GM13976 (cell line): ENCODE data around the gene ZBTB33.

Source experiments
- DNase-seq: peaks from one replicate; pipeline ENCODE4 v3.0.0; 2012; ENCODE audit warnings: low spot score
- CTCF ChIP-seq: IDR thresholded peaks from 2 replicates; pipeline ENCODE4 v1.5.1; 2012; ENCODE audit warnings: borderline replicate concordance, mild to moderate bottlenecking; ENCODE audit not compliant: insufficient read depth; ENCODE audit errors: extremely low read depth, missing control alignments, control extremely low read depth
- in situ Hi-C: fragments of 300-500 bp; cut with MboI; formaldehyde crosslinking; loops from one replicate; pipeline ENCODE4 v1.12.0; 2022; ENCODE audit warnings: low sequenced_read_pairs, mixed read lengths, inconsistent platforms; ENCODE audit not compliant: unreplicated experiment

ZBTB33 gene

DNA sequence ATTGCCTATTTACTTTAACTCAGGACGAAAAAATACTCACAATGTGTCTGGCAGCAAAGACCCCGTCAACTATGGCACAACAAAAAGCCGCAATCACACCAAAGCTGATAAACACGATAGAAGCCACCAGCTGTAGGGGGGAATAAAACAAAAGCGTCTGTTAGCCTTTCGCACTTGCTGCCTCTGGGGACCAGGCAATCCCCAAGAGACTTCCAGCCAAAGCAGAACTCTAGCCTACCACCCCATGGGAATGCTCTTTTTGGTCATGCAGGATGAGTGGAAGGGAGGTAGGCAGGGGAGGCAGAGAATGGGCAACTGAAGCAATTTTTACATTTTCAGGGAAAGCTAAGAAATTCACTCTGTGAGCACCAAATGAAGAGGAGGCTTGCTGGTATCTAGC, 40.6 kb downstream of the ZBTB33 start:
- in situ Hi-C loops = no loop called here
- DNase-seq = no peak
- TF ChIP-seq CTCF = no peak

DNA sequence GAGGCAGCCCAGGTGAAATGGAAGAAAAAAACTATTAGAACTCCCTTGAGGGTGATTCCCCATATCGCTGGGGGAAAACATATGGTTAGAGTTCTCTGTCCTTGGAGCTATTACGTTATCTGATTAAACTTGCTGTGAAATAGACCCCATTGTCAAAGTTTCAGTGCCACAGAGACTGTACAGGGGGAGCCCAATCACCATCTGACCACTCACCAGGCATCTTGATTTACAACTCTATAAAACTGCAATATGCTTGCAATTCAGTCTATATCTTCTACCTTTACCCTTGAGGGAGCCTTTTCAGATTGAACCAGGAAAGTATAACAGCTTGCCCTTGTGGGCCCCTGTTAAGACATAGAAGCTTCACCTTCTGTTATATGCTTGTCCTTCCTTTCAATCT, 42.4 kb downstream of the ZBTB33 start:
- in situ Hi-C loops = no loop called here
- TF ChIP-seq CTCF = no peak
- DNase-seq = no peak

- no peak for TF ChIP-seq CTCF
- DNase-seq = no peak
- in situ Hi-C loops = no loop called here
Observed at GRCh38 chrX:120294651-120295050, 44.0 kb downstream of the ZBTB33 start.

- no peak for TF ChIP-seq CTCF
- no peak for DNase-seq
- in situ Hi-C loops = no loop called here
Observed at GRCh38 chrX:120297923-120298322, 47.3 kb downstream of the ZBTB33 start.

- no peak for TF ChIP-seq CTCF
- in situ Hi-C loops = no loop called here
- no peak for DNase-seq
Observed at GRCh38 chrX:120299928-120300327, 49.3 kb downstream of the ZBTB33 start.

GRCh38 chrX:120301497-120301896, 50.9 kb downstream of the ZBTB33 start:
- in situ Hi-C loops = no loop called here
- TF ChIP-seq CTCF = no peak
- DNase-seq = no peak

GRCh38 chrX:120301960-120302359, 51.3 kb downstream of the ZBTB33 start:
- DNase-seq = no peak
- TF ChIP-seq CTCF = no peak
- in situ Hi-C loops = no loop called here
